Stimulated activated CD8-positive, alpha-beta memory T cell treated with anti-CD3 and anti-CD28 coated beads, Interleukin-4, amount 100 ng/mL, for 48 hours (primary cell): ENCODE results near the gene RAX2.
"Not testable (repeated sequence)": the region's sequence is repeated elsewhere in the genome, so short reads cannot be mapped to it uniquely, and the experiment has no call there.

Source experiments
- DNase-seq: peaks from one replicate; pipeline ENCODE4 v3.0.0-alpha.2; 2020

The RAX2 gene

DNA sequence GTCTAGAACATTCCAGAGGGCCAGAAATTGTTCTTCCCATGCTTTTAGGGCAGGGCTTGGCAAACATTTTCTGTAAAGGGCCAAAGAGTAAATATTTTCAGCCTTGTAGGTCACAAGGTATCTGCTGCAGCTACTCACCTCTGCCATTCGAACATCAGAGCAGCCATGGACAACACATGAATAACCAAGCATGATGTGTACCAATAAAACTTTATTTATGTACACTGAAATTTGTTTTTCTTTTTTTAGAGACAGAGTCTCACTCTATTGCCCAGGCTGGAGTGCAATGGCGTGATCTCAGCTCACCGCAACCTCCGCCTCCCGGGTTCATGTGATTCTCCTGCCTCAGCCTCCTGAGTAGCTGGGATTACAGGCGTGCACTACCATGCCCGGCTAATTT lies 14.3 kb downstream of the RAX2 start:
- not testable (repeated sequence) for DNase-seq

DNA sequence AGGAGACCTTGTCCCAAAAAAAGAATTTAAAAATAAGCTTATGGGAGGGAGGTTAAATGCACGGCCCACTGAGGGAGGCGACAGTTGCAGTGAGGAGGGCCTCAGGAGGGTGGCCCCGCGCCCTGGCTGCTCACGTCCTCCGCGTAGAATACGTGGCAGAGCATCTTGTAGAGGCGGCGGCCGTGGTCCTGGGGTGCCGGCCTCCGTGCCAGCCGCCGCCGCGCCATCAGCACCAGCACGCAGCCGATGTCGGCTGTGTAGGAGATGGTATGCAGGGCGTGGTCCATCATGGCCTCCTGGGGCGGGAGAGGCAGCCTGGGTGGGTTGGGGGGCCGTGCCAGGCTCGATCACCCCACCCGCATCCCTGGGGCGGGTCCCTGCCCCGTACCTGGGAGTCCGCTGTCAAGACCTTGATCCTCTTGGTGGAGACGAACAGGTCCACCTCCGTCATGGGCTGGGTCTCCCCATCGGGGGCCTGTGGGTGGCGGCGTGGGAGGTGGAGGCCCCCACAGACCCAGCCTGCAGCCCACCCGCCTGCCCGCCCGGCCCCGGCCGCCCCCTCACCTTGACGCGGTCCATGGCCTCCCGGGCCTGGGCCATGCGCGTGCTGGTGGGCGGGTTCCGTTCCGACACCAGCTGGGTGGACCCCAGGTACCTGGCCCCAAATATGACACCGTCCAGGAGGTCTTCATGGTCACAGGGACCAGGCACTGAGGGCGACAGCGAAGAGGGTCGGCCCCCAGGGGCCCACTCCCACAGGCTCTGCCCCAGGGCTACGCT lies 18.2 kb downstream of the RAX2 start:
- DNase-seq, result no peak

DNA sequence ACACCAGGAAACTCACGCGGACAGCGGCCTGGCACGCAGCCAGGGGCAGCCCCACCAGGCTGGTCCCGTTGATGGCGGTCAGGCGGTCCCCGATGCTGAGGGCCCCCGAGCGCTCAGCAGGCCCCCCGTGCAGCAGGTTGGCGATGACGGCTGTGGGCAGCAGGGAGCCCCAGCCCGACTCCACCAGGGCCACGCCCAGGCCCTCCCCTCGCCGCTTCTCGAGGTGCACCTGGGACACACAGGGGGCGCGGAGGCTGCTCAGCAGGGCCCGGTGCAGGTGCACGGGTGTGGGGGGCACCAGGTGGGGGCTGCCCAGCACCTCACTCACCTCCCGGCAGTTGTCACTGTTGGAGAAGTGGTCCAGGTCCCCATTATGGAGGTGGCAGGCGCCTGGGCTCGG lies 19.5 kb downstream of the RAX2 start:
- no peak for DNase-seq

DNA sequence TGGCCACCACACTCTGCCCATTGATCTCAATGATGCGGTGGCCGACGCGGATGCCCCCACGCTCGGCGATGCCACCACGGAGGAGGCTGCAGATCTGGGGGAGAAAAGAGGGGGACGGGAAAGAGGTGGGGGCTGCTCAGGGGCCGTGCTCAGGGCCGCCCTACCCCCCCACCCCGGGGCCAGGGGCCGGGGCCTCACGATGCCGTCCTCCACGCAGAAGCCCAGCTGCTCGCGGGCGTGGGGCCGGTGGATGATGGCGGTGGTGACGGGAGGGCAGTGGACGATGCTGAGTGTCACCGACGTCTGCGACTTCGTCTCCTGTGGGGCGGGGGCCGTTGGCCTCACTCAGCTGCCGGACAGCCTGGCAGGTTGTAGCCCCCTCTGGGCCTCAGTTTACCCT lies 20.8 kb downstream of the RAX2 start:
- DNase-seq, result no peak

DNA sequence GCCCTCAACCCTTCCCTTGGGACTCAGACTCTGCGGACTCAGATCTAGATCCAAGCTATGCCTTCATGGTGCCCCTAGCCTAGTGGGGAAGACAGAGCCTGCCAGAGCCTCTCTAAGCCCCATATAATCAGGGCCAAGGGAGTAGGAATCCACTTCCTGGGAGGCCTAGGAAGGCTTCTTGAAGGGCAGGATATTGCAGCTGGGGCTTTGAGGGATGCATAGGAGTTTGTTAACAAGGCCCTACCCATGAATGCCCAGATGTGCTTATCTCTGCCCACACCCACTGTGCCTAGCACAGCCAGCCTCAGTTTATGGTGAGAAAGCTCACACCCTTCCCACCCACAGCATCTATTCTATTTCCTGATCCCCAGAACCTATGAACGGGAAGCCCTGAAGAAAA lies 21.8 kb downstream of the RAX2 start:
- no peak for DNase-seq

DNA sequence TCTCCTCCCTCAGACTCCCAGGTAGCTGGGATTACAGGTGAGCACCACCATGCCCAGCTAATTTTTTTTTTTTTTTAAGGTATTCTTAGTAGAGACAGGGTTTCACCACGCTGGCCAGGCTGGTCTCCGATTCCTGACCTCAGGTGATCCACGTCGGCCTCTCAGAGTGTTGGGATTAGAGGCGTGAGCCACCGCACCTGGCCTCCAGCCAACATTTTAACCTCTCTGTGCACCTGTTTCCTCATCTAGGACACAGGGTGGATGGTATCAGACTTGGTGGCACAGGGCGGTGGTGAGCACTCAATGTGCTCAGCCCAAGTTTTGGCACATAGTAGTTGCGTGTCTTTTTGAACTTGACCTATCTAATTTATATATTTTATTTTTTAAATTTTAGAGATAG lies 23.1 kb downstream of the RAX2 start:
- DNase-seq, result no peak

DNA sequence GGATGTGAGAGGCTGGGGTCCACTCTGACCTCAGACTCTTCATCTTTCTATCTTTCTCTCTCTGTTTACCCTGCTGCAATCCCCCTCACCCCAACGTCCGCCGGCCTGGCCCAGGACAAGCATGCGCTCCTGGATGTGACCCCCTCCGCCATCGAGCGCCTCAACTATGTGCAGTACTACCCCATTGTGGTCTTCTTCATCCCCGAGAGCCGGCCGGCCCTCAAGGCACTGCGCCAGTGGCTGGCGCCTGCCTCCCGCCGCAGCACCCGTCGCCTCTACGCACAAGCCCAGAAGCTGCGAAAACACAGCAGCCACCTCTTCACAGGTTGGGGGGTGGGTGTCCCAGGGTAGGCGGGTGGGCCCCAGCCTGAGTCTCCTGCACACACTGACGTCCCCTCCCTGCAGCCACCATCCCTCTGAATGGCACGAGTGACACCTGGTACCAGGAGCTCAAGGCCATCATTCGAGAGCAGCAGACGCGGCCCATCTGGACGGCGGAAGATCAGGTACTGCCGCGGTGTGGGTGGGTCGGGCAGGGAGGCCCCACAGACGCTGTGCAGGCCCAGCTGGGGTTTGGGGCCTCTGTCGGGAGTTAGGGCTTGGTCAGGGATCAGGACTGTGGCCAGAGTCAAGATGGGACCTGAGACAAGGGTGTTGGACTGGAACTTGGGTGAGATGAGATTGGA lies 25.5 kb downstream of the RAX2 start:
- DNase-seq, result no peak

DNA sequence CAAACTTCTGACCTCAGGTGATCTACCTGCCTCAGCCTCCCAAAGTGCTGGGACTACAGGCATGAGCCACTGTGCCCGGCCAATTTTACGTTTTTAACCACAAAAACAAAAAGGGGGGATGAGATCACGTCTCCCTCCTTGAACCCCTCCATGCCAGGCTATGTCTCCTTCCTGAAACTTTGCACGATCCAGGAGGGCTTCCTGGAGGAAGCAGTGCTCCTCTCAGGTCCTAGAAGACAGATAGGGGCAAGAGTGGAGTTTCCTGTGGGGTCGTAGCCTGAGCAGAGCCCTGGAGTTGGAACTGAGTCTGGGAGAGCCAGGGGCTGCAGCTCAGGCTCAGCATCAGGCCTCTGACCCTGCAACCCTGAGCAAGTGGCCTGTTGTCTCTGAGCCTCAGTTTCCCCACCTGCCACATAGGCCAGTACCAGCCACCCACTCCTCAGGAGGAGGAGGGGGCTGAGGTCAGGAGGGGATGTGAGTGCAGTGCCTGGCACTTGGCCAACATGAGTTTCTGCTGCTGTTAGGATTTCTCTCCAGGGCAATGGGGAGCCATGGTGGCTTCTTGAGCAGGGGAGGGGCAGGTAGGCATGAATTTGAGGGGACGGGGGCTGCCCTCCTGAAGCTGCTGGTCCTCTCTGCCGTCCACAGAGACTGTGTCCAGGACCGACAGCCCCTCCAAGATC lies 26.5 kb downstream of the RAX2 start:
- no peak for DNase-seq

DNA sequence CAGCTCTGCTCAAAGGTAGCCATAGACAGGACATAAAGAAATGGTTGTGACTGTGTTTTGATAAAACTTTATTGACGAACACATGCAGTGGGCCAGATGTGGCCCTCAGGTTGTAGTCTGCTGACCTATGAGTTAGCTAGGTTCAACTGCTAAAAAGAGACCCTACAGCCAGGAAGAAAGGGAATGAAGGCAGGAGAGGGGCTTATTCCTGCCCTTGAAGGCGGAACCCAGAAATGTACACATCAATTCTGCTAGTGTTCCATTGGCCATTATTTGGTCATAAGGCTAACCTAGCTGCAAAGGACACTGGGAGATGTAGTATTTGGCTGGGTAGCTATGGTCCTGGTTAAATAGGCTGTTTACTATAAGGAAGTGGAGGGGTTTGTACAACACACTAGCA lies 28.5 kb downstream of the RAX2 start:
- no peak for DNase-seq

DNA sequence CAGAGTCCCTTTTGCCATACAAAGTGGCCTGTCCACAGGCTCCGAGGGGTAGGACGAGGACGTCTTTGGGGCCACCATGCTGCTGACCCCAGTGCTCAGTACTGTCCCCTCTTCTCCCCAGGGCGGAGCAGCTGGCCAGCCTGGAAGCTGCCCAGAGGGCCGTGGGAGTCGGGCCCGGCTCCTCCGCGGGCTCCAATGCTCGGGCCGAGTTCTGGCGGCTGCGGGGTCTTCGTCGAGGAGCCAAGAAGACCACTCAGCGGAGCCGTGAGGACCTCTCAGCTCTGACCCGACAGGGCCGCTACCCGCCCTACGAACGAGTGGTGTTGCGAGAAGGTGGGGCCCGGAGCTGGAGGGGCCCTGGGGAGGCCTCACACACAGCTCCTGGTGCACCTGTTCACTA lies 31.6 kb downstream of the RAX2 start:
- DNase-seq, result no peak

DNA sequence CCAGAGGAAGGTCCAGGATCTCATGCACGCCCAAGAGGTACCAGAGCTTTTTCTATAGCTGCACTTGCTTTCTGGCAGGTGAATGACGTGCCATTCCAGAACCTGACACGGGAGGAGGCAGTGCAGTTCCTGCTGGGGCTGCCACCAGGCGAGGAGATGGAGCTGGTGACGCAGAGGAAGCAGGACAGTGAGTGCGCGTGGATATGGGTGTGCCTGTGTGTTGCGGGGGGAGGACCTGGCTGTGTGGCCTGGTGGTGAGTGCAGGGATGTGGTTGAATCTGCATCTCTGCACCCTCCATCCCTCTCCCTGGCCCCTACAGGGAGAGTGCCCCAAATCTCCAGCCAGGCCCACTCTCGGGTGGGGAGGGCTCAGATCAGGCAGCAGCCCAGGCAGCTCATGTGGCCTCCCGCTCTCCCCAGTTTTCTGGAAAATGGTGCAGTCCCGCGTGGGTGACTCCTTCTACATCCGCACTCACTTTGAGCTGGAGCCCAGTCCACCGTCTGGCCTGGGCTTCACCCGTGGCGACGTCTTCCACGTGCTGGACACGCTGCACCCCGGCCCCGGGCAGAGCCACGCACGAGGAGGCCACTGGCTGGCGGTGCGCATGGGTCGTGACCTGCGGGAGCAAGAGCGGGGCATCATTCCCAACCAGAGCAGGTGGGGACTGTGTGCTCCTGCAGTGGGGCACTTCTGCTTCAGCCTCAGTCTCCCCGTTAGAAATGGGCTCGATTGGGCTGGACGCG lies 33.4 kb downstream of the RAX2 start:
- DNase-seq, result no peak

DNA sequence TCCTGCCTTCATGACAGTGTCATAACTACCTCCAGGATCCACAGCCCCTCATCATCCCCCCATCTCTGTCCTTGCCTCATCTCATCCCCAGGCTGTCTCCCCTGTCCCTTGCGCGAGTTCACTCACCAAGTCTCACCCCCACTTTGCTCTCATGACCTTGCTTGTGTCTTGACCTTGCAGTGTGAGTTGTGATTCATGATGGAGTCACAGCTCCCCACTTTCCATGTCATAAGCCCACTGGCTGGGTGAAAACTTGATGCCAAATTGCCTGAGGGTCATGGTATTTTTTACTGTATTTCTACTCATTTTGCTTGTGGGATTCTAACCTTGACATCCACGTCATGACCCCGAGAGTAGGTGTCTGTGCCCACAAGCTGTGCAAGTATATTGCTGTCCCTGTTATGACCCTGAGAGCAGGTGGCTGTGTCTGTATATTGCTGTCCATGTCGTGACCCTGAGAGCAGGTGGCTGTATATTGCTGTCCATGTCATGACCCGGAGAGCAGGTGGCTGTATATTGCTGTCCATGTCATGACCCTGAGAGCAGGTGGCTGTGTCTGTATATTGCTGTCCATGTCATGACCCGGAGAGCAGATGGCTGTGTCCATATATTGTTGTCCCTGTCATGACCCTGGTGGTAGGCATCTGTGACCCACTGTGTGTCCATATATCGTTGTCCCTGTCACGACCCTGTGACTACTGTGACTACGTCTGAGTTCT lies 34.4 kb downstream of the RAX2 start:
- no peak for DNase-seq

DNA sequence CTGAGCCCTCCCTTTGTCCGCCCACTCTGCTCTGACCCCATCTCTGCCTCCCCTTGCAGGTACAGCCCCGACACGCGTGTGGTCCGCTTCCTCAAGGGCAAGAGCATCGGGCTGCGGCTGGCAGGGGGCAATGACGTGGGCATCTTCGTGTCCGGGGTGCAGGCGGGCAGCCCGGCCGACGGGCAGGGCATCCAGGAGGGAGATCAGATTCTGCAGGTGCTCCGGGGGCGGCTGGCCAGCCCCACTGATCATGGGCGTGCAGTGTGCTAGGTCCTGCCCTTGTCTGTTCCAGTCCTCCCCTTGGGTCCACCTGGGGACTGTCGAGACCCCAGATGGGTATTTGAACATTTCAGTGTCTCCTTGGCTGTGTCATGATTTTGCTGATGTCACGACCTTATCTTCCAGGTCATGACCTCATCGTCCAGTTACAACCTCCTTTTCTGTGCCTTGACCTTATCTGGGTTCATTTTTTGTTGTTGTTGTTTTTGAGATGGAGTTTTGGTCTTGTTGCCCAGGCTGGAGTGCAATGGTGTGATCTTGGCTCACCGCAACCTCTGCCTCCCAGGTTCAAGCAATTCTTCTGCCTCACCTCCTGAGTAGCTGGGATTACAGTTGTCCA lies 35.8 kb downstream of the RAX2 start:
- DNase-seq, result no peak

DNA sequence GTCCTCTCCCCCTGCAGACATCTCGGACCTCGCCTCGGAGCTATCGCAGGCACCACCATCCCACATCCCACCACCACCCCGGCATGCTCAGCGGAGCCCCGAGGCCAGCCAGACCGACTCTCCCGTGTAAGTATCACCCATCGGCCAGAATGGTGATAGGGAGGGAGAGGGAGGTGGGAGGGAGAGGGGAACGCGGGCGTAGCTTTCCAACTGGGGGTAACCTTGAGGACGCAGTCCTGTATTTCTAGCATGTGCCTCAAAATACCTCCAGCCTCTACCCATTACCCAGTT lies 37.8 kb downstream of the RAX2 start:
- no peak for DNase-seq

DNA sequence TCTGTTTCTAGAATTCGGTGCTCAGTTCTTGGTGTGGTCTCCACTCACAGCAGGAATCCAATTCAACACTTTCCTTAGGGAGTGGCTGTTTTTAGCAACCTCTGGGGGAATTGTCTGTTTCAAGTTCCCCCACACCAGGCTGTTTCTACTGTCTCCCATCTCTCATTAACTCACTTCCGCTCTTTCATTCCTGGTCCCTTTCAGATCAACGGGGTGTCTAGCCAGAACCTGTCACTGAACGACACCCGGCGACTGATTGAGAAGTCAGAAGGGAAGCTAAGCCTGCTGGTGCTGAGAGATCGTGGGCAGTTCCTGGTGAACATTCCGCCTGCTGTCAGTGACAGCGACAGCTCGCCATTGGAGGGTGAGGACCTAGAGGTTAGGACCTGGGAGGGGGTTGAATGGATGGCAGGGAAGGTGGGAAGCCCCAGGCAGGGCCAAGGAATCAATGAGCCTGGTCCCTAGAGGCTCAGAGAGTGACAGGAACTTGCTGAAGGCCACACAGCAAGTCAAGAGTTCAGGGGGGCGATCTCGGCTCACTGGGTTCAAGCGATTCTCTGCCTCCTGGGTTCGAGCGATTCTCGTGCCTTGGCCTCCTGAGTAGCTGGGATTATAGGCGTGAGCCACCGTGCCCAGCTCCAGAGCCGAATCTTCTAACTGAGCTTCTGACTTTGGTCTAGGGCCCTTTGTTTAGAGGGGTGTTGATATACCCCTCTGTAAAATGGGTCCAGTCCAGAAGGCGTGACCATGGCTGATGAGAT lies 38.3 kb downstream of the RAX2 start:
- no peak for DNase-seq

DNA sequence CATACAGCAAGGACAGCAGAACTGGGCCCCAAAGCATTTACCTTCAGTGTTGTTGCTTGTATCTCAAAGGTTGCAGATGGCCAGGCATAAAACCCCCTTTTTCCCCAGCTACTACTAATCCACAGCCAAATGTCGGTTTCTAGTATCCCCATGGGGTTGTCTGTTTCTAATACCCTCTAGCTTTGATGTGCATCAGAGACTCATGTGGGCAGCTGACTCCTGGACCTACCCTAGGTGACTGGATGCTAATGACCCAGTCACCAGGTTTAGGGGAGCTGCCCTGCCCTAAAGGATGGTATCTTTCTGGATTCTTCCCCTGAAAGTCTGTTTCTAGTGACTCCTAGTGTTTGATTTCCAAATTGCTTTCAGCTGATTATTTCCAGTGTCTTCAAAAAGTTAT lies 39.9 kb downstream of the RAX2 start:
- no peak for DNase-seq

DNA sequence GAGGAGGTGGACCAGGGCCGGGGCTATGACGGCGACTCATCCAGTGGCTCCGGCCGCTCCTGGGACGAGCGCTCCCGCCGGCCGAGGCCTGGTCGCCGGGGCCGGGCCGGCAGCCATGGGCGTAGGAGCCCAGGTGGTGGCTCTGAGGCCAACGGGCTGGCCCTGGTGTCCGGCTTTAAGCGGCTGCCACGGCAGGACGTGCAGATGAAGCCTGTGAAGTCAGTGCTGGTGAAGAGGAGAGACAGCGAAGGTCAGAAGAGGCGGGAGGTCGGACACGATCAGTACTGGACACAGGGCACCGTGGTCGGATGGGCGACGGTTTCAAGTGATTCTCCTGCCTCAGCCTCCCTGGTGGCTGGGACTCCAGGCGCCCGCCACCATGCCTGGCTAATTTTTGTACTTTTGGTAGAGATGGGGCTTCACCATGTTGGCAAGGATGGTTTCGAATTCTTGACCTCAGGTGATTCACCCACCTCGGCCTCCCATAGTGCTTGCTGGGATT lies 41.5 kb downstream of the RAX2 start:
- DNase-seq, result no peak

DNA sequence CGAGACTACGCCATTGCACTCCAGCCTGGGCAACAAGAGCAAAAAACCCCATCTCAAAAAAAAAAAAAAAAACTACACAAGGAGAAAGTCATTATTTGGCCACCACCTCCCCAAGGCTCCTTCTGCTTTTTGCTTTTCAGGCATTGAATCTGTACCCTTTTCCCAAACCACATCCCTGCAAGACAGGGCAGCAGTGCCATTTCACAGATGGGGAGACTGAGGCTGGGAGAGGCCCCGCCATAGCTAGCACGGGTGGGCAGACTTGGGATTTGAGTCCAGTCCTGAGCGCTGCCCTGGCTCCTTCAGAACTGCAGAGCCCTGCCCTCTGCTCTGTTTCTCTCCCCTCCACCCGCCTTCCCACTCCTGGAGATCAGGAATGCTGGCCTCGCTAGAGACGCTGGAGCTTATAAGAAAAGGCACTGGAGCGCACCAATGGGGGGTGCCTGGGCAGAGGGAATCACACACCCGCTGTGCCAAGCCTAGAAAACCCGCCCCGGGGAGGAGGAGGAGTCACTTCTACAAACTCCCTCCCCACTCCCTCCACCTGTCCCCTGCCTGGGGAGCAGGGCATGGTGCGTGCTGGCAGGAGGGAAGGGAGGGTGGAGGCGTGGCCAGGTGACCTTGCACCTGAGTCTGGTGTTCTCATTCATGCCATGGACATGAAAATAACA lies 46.3 kb downstream of the RAX2 start:
- no peak for DNase-seq

DNA sequence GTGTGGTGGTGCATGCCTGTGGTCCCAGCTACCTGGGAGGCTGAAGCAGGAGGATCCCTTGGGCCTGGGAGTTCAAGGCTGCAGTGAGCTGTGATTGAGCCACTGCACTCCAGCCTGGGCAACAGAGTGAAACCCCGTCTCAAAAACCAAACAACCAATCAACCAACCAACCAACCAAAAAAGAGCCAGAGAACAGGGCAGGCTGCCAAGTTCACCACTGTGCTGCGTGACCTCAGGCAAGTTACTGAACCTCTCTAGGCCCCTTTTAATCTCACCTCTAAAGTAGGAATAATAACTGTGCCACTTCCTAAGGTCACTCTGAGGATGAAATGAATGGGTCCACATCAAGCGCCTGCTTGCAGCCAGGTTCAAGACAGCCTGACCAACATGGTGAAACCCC lies 46.9 kb downstream of the RAX2 start:
- no peak for DNase-seq

DNA sequence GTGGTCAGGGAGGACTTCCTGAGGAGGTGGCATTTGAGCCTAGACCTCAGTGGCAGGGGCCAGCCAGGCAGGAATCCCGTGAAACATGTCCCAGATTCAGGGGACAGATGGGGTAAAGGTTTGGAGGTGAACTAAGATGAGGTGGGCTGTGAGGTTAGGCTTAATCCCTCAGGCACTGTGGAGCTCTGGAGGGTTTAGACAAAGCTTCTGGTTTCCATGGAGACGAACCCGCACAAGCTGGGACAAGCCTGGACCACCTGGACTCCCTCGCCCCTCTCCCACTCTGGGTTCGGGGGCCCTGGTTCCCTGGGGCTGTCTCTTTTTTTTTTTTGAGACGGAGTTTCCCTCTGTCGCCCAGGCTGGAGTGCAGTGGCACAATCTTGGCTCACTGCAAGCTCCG lies 48.1 kb downstream of the RAX2 start:
- no peak for DNase-seq

DNA sequence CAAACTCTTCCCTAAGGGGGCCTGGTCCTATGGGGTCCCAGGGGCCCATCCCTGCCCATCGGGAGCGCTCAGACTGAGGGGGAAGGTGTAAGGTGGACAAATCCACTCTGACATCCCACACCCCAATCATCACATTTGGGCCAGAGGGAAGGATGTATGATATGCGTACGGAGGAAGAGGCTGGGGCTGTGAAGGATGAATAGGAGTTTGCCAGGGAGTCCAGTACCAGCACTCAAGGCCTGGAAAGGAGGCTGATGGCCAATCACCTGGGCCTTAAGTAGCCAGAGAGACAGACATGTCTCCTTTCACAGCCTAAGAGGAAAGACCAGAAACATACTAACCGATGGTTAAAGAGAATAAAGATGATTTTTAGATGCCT lies 48.9 kb downstream of the RAX2 start:
- no peak for DNase-seq
